Activated CD4-positive, alpha-beta memory T cell treated with anti-CD3 and anti-CD28 coated beads for 36 hours (primary cell): ENCODE measurements around the gene CHAT. TPM values are rescaled to one million over a fixed set of nuclear protein-coding genes. Genes with fewer than 3 reads are reported as not detected.
A peak's percentile ranks its signal among the peaks of the same experiment; 100 is the strongest.

Experiments
- CTCF ChIA-PET: fragments of 350-600 bp; sonication (Branson Sonifier 250); formaldehyde crosslinking; loops from one replicate; lab custom pipeline; 2021; ENCODE audit warnings: antibody characterized with exemption, inconsistent platforms; lab: Charles Lee
- POLR2A ChIA-PET: fragments of 350-600 bp; sonication (Branson Sonifier 250); formaldehyde crosslinking; loops from one replicate; lab custom pipeline; 2021; ENCODE audit warnings: antibody characterized with exemption; lab: Charles Lee
- DNase-seq: peaks from one replicate; pipeline ENCODE4 v3.0.0-alpha.2; 2020
- H3K27ac Mint-ChIP-seq: one replicate; pipeline ENCODE4 v1.8.0; 2021; ENCODE audit warnings: mixed read lengths
- H3K27me3 Mint-ChIP-seq: one replicate; pipeline ENCODE4 v1.8.0; 2021; ENCODE audit warnings: mixed read lengths
- H3K36me3 Mint-ChIP-seq: one replicate; pipeline ENCODE4 v1.8.0; 2021; ENCODE audit warnings: mixed read lengths
- H3K4me1 Mint-ChIP-seq: one replicate; pipeline ENCODE4 v1.8.0; 2021; ENCODE audit warnings: low read depth, mixed read lengths
- H3K4me3 Mint-ChIP-seq: one replicate; pipeline ENCODE4 v1.8.0; 2021; ENCODE audit warnings: mild to moderate bottlenecking, mixed read lengths
- H3K9me3 Mint-ChIP-seq: one replicate; pipeline ENCODE4 v1.8.0; 2021; ENCODE audit warnings: mixed read lengths
- intact Hi-C: fragments of 100-400 bp; cut with micrococcal nuclease; formaldehyde crosslinking; loops from one replicate; pipeline ENCODE4 v1.15.1; 2023
- total RNA-seq, 2 experiments: library from RNA; stranded (reverse); gene quantifications; one replicate each; pipeline ENCODE4 v1.2.3, GENCODE V29; 2021

Gene CHAT
- total RNA-seq, 2 experiments from 2014 or later = not detected

GRCh38 chr10:49608166-49609005 is 5.5 kb upstream of the CHAT start:
- Mint-ChIP-seq H3K36me3 (peaks cover 5% of the 10 kb centered on the region), H3K4me1 (peaks cover 6% of the 10 kb centered on the region), H3K9me3 (no peaks in the 10 kb centered on the region), H3K27me3 (peaks cover 65% of the 10 kb centered on the region), H3K4me3 (no peak overlapping the region), H3K27ac (no peak overlapping the region)
- ChIA-PET CTCF (interaction anchor here (1.3 to 2.0 kb wide), 2 partner anchors 13 to 14 kb away, joined by 4 to 9 read pairs; no protein-coding TSS in a partner anchor), POLR2A (no interaction called here)
- intact Hi-C loops = loop anchor here (5.0 kb wide), 1 partner anchor 211 kb away; the partner anchor contains the start of gene DRGX
- DNase-seq = no peak

- peaks cover 66% of the 10 kb centered on the region for H3K27me3 Mint-ChIP-seq
- no peak overlapping the region for H3K27ac Mint-ChIP-seq
- H3K36me3 Mint-ChIP-seq = peaks cover 5% of the 10 kb centered on the region
- intact Hi-C loops = loop anchor here (5.0 kb wide), 1 partner anchor 212 kb away; the partner anchor contains the start of gene DRGX
- DNase-seq = no peak
- peaks cover 9% of the 10 kb centered on the region for H3K4me1 Mint-ChIP-seq
- no peak overlapping the region for H3K4me3 Mint-ChIP-seq
- ChIA-PET POLR2A (no interaction called here), CTCF (interaction anchor here (1.3 kb wide), 1 partner anchor 15 kb away, joined by 4 read pairs; no protein-coding TSS in a partner anchor)
- no peaks in the 10 kb centered on the region for H3K9me3 Mint-ChIP-seq
These were observed 4.9 kb upstream of the CHAT start for GRCh38 chr10:49609006-49609282.

- no peaks in the 10 kb centered on the region for H3K9me3 Mint-ChIP-seq
- intact Hi-C loops = loop anchor here (5.0 kb wide), 1 partner anchor 212 kb away; the partner anchor contains the start of gene DRGX
- no peak for DNase-seq
- H3K4me1 Mint-ChIP-seq = peaks cover 9% of the 10 kb centered on the region
- H3K27me3 Mint-ChIP-seq = peaks cover 64% of the 10 kb centered on the region
- peaks cover 5% of the 10 kb centered on the region for H3K36me3 Mint-ChIP-seq
- ChIA-PET POLR2A (no interaction called here), CTCF (interaction anchor here (0.6 to 1.3 kb wide), 2 partner anchors 15 to 201 kb away, joined by 3 to 4 read pairs; no protein-coding TSS in a partner anchor)
- no peak overlapping the region for H3K4me3 Mint-ChIP-seq
- no peak overlapping the region for H3K27ac Mint-ChIP-seq
These were observed 4.3 kb upstream of the CHAT start for GRCh38 chr10:49609283-49610113.

- ChIA-PET POLR2A (no interaction called here), CTCF (interaction anchor here (0.6 kb wide), 1 partner anchor 201 kb away, joined by 3 read pairs; no protein-coding TSS in a partner anchor)
- Mint-ChIP-seq H3K9me3 (no peaks in the 10 kb centered on the region), H3K4me3 (no peak within 1 kb of the TSS), H3K36me3 (peaks cover 5% of the 10 kb centered on the region), H3K4me1 (peaks cover 9% of the 10 kb centered on the region), H3K27me3 (peaks cover 63% of the 10 kb centered on the region), H3K27ac (no peak within 1 kb of the TSS)
- intact Hi-C loops = no loop called here
- DNase-seq = no peak
These were observed 3.8 kb upstream of the CHAT start, which contains the start of gene SLC18A3 for GRCh38 chr10:49610114-49610457. SLC18A3 (plus strand) TSS chr10:49610310; CDS start chr10:49610741, 431 bp downstream.

GRCh38 chr10:49610458-49611165 is 3.2 kb upstream of the CHAT start:
- ChIA-PET CTCF (no interaction called here), POLR2A (no interaction called here)
- H3K27me3 Mint-ChIP-seq = peaks cover 64% of the 10 kb centered on the region
- H3K4me3 Mint-ChIP-seq = no peak overlapping the region
- no peak for DNase-seq
- H3K9me3 Mint-ChIP-seq = no peaks in the 10 kb centered on the region
- H3K4me1 Mint-ChIP-seq = peaks cover 9% of the 10 kb centered on the region
- peaks cover 5% of the 10 kb centered on the region for H3K36me3 Mint-ChIP-seq
- intact Hi-C loops = no loop called here
- no peak overlapping the region for H3K27ac Mint-ChIP-seq

GRCh38 chr10:49611166-49611815 is 2.5 kb upstream of the CHAT start:
- H3K9me3 Mint-ChIP-seq = no peaks in the 10 kb centered on the region
- H3K4me3 Mint-ChIP-seq = no peak overlapping the region
- H3K4me1 Mint-ChIP-seq = peaks cover 9% of the 10 kb centered on the region
- ChIA-PET POLR2A (no interaction called here), CTCF (no interaction called here)
- H3K36me3 Mint-ChIP-seq = peaks cover 5% of the 10 kb centered on the region
- intact Hi-C loops = no loop called here
- peaks cover 67% of the 10 kb centered on the region for H3K27me3 Mint-ChIP-seq
- no peak for DNase-seq
- H3K27ac Mint-ChIP-seq = no peak overlapping the region

GRCh38 chr10:49611816-49612512 is 1.9 kb upstream of the CHAT start:
- ChIA-PET CTCF (no interaction called here), POLR2A (no interaction called here)
- intact Hi-C loops = no loop called here
- Mint-ChIP-seq H3K4me1 (peaks cover 9% of the 10 kb centered on the region), H3K9me3 (no peaks in the 10 kb centered on the region), H3K27me3 (peaks cover 71% of the 10 kb centered on the region), H3K27ac (no peak overlapping the region), H3K36me3 (peaks cover 5% of the 10 kb centered on the region), H3K4me3 (peak overlapping the region; percentile 29)
- DNase-seq = no peak

- H3K4me1 Mint-ChIP-seq = peaks cover 7% of the 10 kb centered on the region
- intact Hi-C loops = no loop called here
- no peak for DNase-seq
- peaks cover 5% of the 10 kb centered on the region for H3K36me3 Mint-ChIP-seq
- ChIA-PET POLR2A (no interaction called here), CTCF (no interaction called here)
- H3K27ac Mint-ChIP-seq = no peak overlapping the region
- H3K9me3 Mint-ChIP-seq = no peaks in the 10 kb centered on the region
- H3K4me3 Mint-ChIP-seq = peak overlapping the region; percentile 29
- H3K27me3 Mint-ChIP-seq = peaks cover 68% of the 10 kb centered on the region
These were observed 1.2 kb upstream of the CHAT start for GRCh38 chr10:49612513-49613164.

- ChIA-PET POLR2A (no interaction called here), CTCF (no interaction called here)
- Mint-ChIP-seq H3K36me3 (peaks cover 5% of the 10 kb centered on the region), H3K4me1 (peaks cover 7% of the 10 kb centered on the region), H3K27me3 (peaks cover 67% of the 10 kb centered on the region), H3K9me3 (no peaks in the 10 kb centered on the region), H3K4me3 (no peak overlapping the region), H3K27ac (no peak overlapping the region)
- DNase-seq = no peak
- intact Hi-C loops = no loop called here
These were observed 514 bp upstream of the CHAT start for GRCh38 chr10:49613165-49613881.
